Fibroblast of lung (primary cell): ENCODE data around the gene SERGEF. TPM values are rescaled to one million over a fixed set of nuclear protein-coding genes. Genes with fewer than 3 reads are reported as not detected.

ENCODE experiments used
- DNase-seq, 2 donors: peaks; one replicate each; pipeline versions ENCODE4 v3.0.0 to v3.0.0-alpha.2; 2010; ENCODE audit warnings: low read depth in 2 of 2
- H2AFZ ChIP-seq: 2 replicates; pipeline ENCODE4 v1.5.1; 2012; ENCODE audit warnings: low read length, control low read depth, inconsistent platforms
- H3K27ac ChIP-seq: 2 replicates; pipeline ENCODE4 v1.5.1; 2011; ENCODE audit warnings: low read length, control low read depth; ENCODE audit not compliant: insufficient read depth
- H3K27me3 ChIP-seq: 2 replicates; pipeline ENCODE4 v1.5.1; 2011; ENCODE audit warnings: mild to moderate bottlenecking, low read length; ENCODE audit not compliant: control insufficient read depth, insufficient read depth
- H3K36me3 ChIP-seq: 2 replicates; pipeline ENCODE4 v1.5.1; 2011; ENCODE audit warnings: low read length; ENCODE audit not compliant: control insufficient read depth, insufficient read depth
- H3K4me1 ChIP-seq: 2 replicates; pipeline ENCODE4 v1.5.1; 2011; ENCODE audit warnings: low read length; ENCODE audit not compliant: control insufficient read depth, insufficient read depth; ENCODE audit errors: extremely low read depth
- H3K4me2 ChIP-seq: 2 replicates; pipeline ENCODE4 v1.5.1; 2011; ENCODE audit warnings: low read length, control low read depth; ENCODE audit not compliant: insufficient read depth; ENCODE audit errors: extremely low read depth
- H3K4me3 ChIP-seq, 4 experiments: fragments of 200-600 bp in 1 of 4; sonication (generic) in 1 of 4; replicated peaks in 1 of 4; 2 replicates each; pipeline ENCODE4 v1.5.1; 2011 to 2016; ENCODE audit warnings: low read length in 4 of 4, low read depth in 3 of 4, mild to moderate bottlenecking in 3 of 4, control low read depth in 2 of 4, inconsistent platforms in 1 of 4, mixed read lengths in 1 of 4; ENCODE audit not compliant: insufficient read depth in 1 of 4; ENCODE audit errors: control extremely low read depth in 1 of 4
- H3K79me2 ChIP-seq: 2 replicates; pipeline ENCODE4 v1.5.1; 2012; ENCODE audit warnings: mild to moderate bottlenecking, low read length, inconsistent platforms; ENCODE audit not compliant: control insufficient read depth, insufficient read depth
- H3K9ac ChIP-seq: 2 replicates; pipeline ENCODE4 v1.5.1; 2011; ENCODE audit warnings: mild to moderate bottlenecking, low read length, control low read depth; ENCODE audit not compliant: insufficient read depth
- H3K9me3 ChIP-seq: 2 replicates; pipeline ENCODE4 v1.5.1; 2012; ENCODE audit warnings: low read depth, low read length; ENCODE audit not compliant: control insufficient read depth, insufficient read depth
- H4K20me1 ChIP-seq: 2 replicates; pipeline ENCODE4 v1.5.1; 2011; ENCODE audit warnings: low read length; ENCODE audit not compliant: control insufficient read depth, insufficient read depth; ENCODE audit errors: extremely low read depth
- EZH2 ChIP-seq: IDR thresholded peaks from 2 replicates; pipeline ENCODE4 v1.5.1; 2012; ENCODE audit warnings: low read length, control low read depth, mild to moderate bottlenecking; ENCODE audit errors: missing control alignments
- polyA plus RNA-seq, 2 donors: library from polyadenylated mRNA; depleted of rRNA in 1 of 2; stranded (reverse) in 1 of 2; unstranded in 1 of 2; fragments of >200 nt; gene quantifications; 2 replicates each; pipeline ENCODE4 v1.2.1, GENCODE V29; 2011 to 2012; ENCODE audit warnings: missing spikeins in 1 of 2
- total RNA-seq: library from RNA; depleted of rRNA; stranded (reverse); fragments of >200 nt; gene quantifications from 2 replicates; pipeline ENCODE4 v1.2.1, GENCODE V29; 2014
- TF ChIP-seq, protein P1 (sequence below), 2 donors: IDR thresholded peaks in 1 of 2; conservative IDR thresholded peaks in 1 of 2; 1 replicate in 1 of 2; 2 replicates in 1 of 2; pipeline ENCODE4 v1.5.1; 2011 to 2012; ENCODE audit warnings: low read length in 2 of 2, control low read depth in 1 of 2, inconsistent platforms in 1 of 2, low read depth in 1 of 2, mild to moderate bottlenecking in 1 of 2

The SERGEF gene
- total and polyA plus RNA-seq, 2 donors (not counting 1 experiment from before 2014, with no cell fraction given) = 14.5 to 38.5 TPM

- Histone ChIP-seq H3K27ac (no peak overlapping the region), H3K79me2 (no peaks in the 10 kb centered on the region), H3K4me3 (no peak overlapping the region), H3K36me3 (no peaks in the 10 kb centered on the region), H3K4me2 (no peak overlapping the region), H2AFZ (no peak overlapping the region), H4K20me1 (no peaks in the 10 kb centered on the region), H3K9me3 (no peaks in the 10 kb centered on the region), H3K4me1 (no peaks in the 10 kb centered on the region), H3K27me3 (no peaks in the 10 kb centered on the region), H3K9ac (no peak overlapping the region)
- TF ChIP-seq EZH2 = no peak
- TF ChIP-seq, protein P1, sequence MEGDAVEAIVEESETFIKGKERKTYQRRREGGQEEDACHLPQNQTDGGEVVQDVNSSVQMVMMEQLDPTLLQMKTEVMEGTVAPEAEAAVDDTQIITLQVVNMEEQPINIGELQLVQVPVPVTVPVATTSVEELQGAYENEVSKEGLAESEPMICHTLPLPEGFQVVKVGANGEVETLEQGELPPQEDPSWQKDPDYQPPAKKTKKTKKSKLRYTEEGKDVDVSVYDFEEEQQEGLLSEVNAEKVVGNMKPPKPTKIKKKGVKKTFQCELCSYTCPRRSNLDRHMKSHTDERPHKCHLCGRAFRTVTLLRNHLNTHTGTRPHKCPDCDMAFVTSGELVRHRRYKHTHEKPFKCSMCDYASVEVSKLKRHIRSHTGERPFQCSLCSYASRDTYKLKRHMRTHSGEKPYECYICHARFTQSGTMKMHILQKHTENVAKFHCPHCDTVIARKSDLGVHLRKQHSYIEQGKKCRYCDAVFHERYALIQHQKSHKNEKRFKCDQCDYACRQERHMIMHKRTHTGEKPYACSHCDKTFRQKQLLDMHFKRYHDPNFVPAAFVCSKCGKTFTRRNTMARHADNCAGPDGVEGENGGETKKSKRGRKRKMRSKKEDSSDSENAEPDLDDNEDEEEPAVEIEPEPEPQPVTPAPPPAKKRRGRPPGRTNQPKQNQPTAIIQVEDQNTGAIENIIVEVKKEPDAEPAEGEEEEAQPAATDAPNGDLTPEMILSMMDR (conservative IDR thresholded peaks at IDR 0.05 in 1 of 2, IDR thresholded peaks at IDR 0.05 in 1 of 2; ENCODE audit: low read depth in 1 of 2, low read length in 2 of 2) = no peak
- no peak for DNase-seq
These were observed 159.6 kb downstream of the SERGEF start for GRCh38 chr11:17853280-17853679.

GRCh38 chr11:17852246-17852645 is 160.6 kb downstream of the SERGEF start:
- Histone ChIP-seq H3K79me2 (no peaks in the 10 kb centered on the region), H3K4me1 (no peaks in the 10 kb centered on the region), H3K4me2 (no peak overlapping the region), H3K27me3 (no peaks in the 10 kb centered on the region), H3K27ac (no peak overlapping the region), H3K4me3 (no peak overlapping the region), H2AFZ (no peak overlapping the region), H3K9me3 (no peaks in the 10 kb centered on the region), H3K9ac (no peak overlapping the region), H4K20me1 (no peaks in the 10 kb centered on the region), H3K36me3 (no peaks in the 10 kb centered on the region)
- TF ChIP-seq, protein P1 (conservative IDR thresholded peaks at IDR 0.05 in 1 of 2, IDR thresholded peaks at IDR 0.05 in 1 of 2; ENCODE audit: low read depth in 1 of 2, low read length in 2 of 2) = no peak
- TF ChIP-seq EZH2 = no peak
- peak in 1 of 2 donors; percentile 39 for DNase-seq

- no peak overlapping the region for H3K4me2 ChIP-seq
- DNase-seq = no peak
- no peak overlapping the region for H3K27ac ChIP-seq
- H3K79me2 ChIP-seq = no peaks in the 10 kb centered on the region
- H3K36me3 ChIP-seq = no peaks in the 10 kb centered on the region
- no peak overlapping the region for H3K4me3 ChIP-seq
- no peaks in the 10 kb centered on the region for H4K20me1 ChIP-seq
- no peaks in the 10 kb centered on the region for H3K9me3 ChIP-seq
- TF ChIP-seq EZH2 = no peak
- TF ChIP-seq, protein P1 (conservative IDR thresholded peaks at IDR 0.05 in 1 of 2, IDR thresholded peaks at IDR 0.05 in 1 of 2; ENCODE audit: low read depth in 1 of 2, low read length in 2 of 2) = no peak
- no peaks in the 10 kb centered on the region for H3K4me1 ChIP-seq
- no peaks in the 10 kb centered on the region for H3K27me3 ChIP-seq
- no peak overlapping the region for H2AFZ ChIP-seq
- no peak overlapping the region for H3K9ac ChIP-seq
These were observed 161.2 kb downstream of the SERGEF start for GRCh38 chr11:17851697-17852096.
